HG02759 (cell line): ENCODE results near the gene UACA.
"Not testable (repeated sequence)": the region's sequence is repeated elsewhere in the genome, so short reads cannot be mapped to it uniquely, and the experiment has no call there.

Experiments
- ATAC-seq: cut with Tn5 transposase; IDR thresholded peaks from one replicate; pipeline ENCODE4 v1.9.1; 2021; ENCODE audit warnings: mild to moderate bottlenecking, moderate library complexity; ENCODE audit not compliant: unreplicated experiment

The UACA gene

GRCh38 chr15:70753101-70753829 is 10.1 kb downstream of the UACA start:
- ATAC-seq: no peak

GRCh38 chr15:70752193-70752635 is 11.1 kb downstream of the UACA start:
- ATAC-seq: no peak

- ATAC-seq: no peak
These were observed 13.0 kb downstream of the UACA start for GRCh38 chr15:70750203-70750869.

- ATAC-seq: no peak
These were observed 15.0 kb downstream of the UACA start for GRCh38 chr15:70748281-70748747.

GRCh38 chr15:70746598-70746997 is 16.8 kb downstream of the UACA start:
- ATAC-seq: not testable (repeated sequence)

GRCh38 chr15:70742928-70743327 is 20.4 kb downstream of the UACA start:
- no peak for ATAC-seq

GRCh38 chr15:70741677-70742293 is 21.6 kb downstream of the UACA start:
- no peak for ATAC-seq

- ATAC-seq: no peak
These were observed 22.2 kb downstream of the UACA start for GRCh38 chr15:70741107-70741531.

GRCh38 chr15:70735040-70735439 is 28.3 kb downstream of the UACA start:
- not testable (repeated sequence) for ATAC-seq

GRCh38 chr15:70729164-70729563 is 34.2 kb downstream of the UACA start:
- no peak for ATAC-seq

GRCh38 chr15:70726753-70727152 is 36.6 kb downstream of the UACA start:
- ATAC-seq: no peak

- no peak for ATAC-seq
These were observed 39.4 kb downstream of the UACA start for GRCh38 chr15:70723927-70724326.

- no peak for ATAC-seq
These were observed 40.3 kb downstream of the UACA start for GRCh38 chr15:70723122-70723422.

- no peak for ATAC-seq
These were observed 40.9 kb downstream of the UACA start for GRCh38 chr15:70722266-70723121.

GRCh38 chr15:70720228-70721016 is 42.9 kb downstream of the UACA start:
- no peak for ATAC-seq

GRCh38 chr15:70717237-70717793 is 46.0 kb downstream of the UACA start:
- ATAC-seq: no peak

- no peak for ATAC-seq
These were observed 47.4 kb downstream of the UACA start for GRCh38 chr15:70715840-70716485.

GRCh38 chr15:70714565-70714964 is 48.8 kb downstream of the UACA start:
- ATAC-seq: no peak

- no peak for ATAC-seq
These were observed 49.3 kb downstream of the UACA start for GRCh38 chr15:70714015-70714414.
